IMR-90 (cell line): ENCODE measurements around the gene SUGP2. TPM values are rescaled to one million over a fixed set of nuclear protein-coding genes. Genes with fewer than 3 reads are reported as not detected.

Experiments
- ATAC-seq: fragments of 200-7000 bp; cut with Tn5 transposase; 2 replicates; pipeline ENCODE4 v1.9.1; 2020; ENCODE audit warnings: low read depth, mild to moderate bottlenecking, moderate library complexity
- BruUV-seq: library from RNA; stranded (reverse); fragments of 400-500 nt; replicated peaks from 2 replicates; lab custom pipeline; 2021; lab: Mats Ljungman, UMichigan
- CTCF ChIA-PET: fragments of 300-600 bp; formaldehyde crosslinking; extraction: SDS; loops from one replicate; lab custom pipeline; 2021; ENCODE audit warnings: antibody characterized with exemption; lab: Yijun Ruan, JAX
- POLR2A ChIA-PET: fragments of 300-600 bp; sonication (Branson Sonifier 250); formaldehyde crosslinking; loops from one replicate; lab custom pipeline; 2022; ENCODE audit warnings: antibody characterized with exemption; ENCODE audit not compliant: unreplicated experiment; lab: Charles Lee
- DNase-seq: peaks from one replicate; pipeline ENCODE4 v3.0.0; 2013
- H2AFZ ChIP-seq: replicated peaks from 2 replicates; pipeline ENCODE3; 2013; ENCODE audit warnings: low read length, mild to moderate bottlenecking; ENCODE audit not compliant: poor library complexity
- H2AK5ac ChIP-seq: 2 replicates; pipeline ENCODE4 v1.6.1; 2013; ENCODE audit warnings: low read depth, low read length, inconsistent platforms
- H2AK9ac ChIP-seq: replicated peaks from 2 replicates; pipeline ENCODE3; 2013; ENCODE audit warnings: mild to moderate bottlenecking, low read depth, low read length, moderate library complexity; ENCODE audit not compliant: poor library complexity
- H2BK120ac ChIP-seq: 2 replicates; pipeline ENCODE4 v1.6.1; 2013; ENCODE audit warnings: low read depth, low read length, inconsistent platforms
- H2BK15ac ChIP-seq: 3 replicates; pipeline ENCODE4 v1.6.1; 2013; ENCODE audit warnings: low read depth, low read length, inconsistent platforms
- H2BK20ac ChIP-seq: 2 replicates; pipeline ENCODE4 v1.6.1; 2013; ENCODE audit warnings: low read depth, mild to moderate bottlenecking, inconsistent platforms, low read length, moderate library complexity
- H2BK5ac ChIP-seq: 2 replicates; pipeline ENCODE4 v1.6.1; 2013; ENCODE audit warnings: mild to moderate bottlenecking, low read depth, low read length, inconsistent platforms; ENCODE audit not compliant: poor library complexity, severe bottlenecking
- H3K14ac ChIP-seq: replicated peaks from 2 replicates; pipeline ENCODE4 v1.6.1; 2013; ENCODE audit warnings: low read depth, low read length, inconsistent platforms
- H3K18ac ChIP-seq: 2 replicates; pipeline ENCODE4 v1.6.1; 2013; ENCODE audit warnings: low read depth, low read length, control low read depth
- H3K23ac ChIP-seq: 2 replicates; pipeline ENCODE4 v1.6.1; 2013; ENCODE audit warnings: low read depth, low read length, inconsistent platforms
- H3K27ac ChIP-seq: 2 replicates; pipeline ENCODE4 v1.5.1; 2013; ENCODE audit warnings: mild to moderate bottlenecking, control low read depth, low read length; ENCODE audit not compliant: insufficient read depth
- H3K27me3 ChIP-seq: 2 replicates; pipeline ENCODE4 v1.6.1; 2013; ENCODE audit warnings: low read length; ENCODE audit not compliant: control insufficient read depth, insufficient read depth
- H3K36me3 ChIP-seq: 2 replicates; pipeline ENCODE4 v1.6.1; 2013; ENCODE audit warnings: low read length, mixed read lengths; ENCODE audit not compliant: control insufficient read depth, insufficient read depth
- H3K4ac ChIP-seq: 2 replicates; pipeline ENCODE4 v1.6.1; 2013; ENCODE audit warnings: low read depth, low read length, inconsistent platforms
- H3K4me1 ChIP-seq: 2 replicates; pipeline ENCODE4 v1.6.1; 2013; ENCODE audit warnings: low read length, mixed read lengths; ENCODE audit not compliant: control insufficient read depth, insufficient read depth
- H3K4me2 ChIP-seq: 2 replicates; pipeline ENCODE4 v1.6.1; 2013; ENCODE audit warnings: low read depth, mild to moderate bottlenecking, control low read depth, low read length, moderate library complexity
- H3K4me3 ChIP-seq: 2 replicates; pipeline ENCODE4 v1.5.1; 2013; ENCODE audit warnings: low read depth, mild to moderate bottlenecking, control low read depth, low read length, moderate library complexity; ENCODE audit not compliant: insufficient read depth
- H3K56ac ChIP-seq: 2 replicates; pipeline ENCODE4 v1.6.1; 2013; ENCODE audit warnings: low read length, inconsistent platforms; ENCODE audit not compliant: insufficient read depth; ENCODE audit errors: extremely low read depth
- H3K79me1 ChIP-seq, 2 experiments: 2 replicates each; pipeline ENCODE4 v1.6.1; 2013; ENCODE audit warnings: low read length in 2 of 2, inconsistent platforms in 1 of 2, low read depth in 1 of 2
- H3K9ac ChIP-seq: 2 replicates; pipeline ENCODE4 v1.6.1; 2013; ENCODE audit warnings: low read depth, low read length, control low read depth
- H3K9me1 ChIP-seq: 2 replicates; pipeline ENCODE4 v1.6.1; 2013; ENCODE audit warnings: low read length, inconsistent platforms; ENCODE audit not compliant: insufficient read depth
- H3K9me3 ChIP-seq: 2 replicates; pipeline ENCODE4 v1.6.1; 2013; ENCODE audit warnings: low read length; ENCODE audit not compliant: control insufficient read depth, insufficient read depth
- H4K20me1 ChIP-seq: 2 replicates; pipeline ENCODE4 v1.6.1; 2013; ENCODE audit warnings: low read length, inconsistent platforms; ENCODE audit not compliant: insufficient read depth
- H4K5ac ChIP-seq: 2 replicates; pipeline ENCODE4 v1.6.1; 2013; ENCODE audit warnings: mild to moderate bottlenecking, low read depth, low read length, control low read depth
- H4K8ac ChIP-seq, 2 experiments: 2 replicates each; pipeline ENCODE4 v1.6.1; 2013; ENCODE audit warnings: low read depth in 2 of 2, low read length in 2 of 2, control low read depth in 1 of 2, inconsistent platforms in 1 of 2
- H4K91ac ChIP-seq: 2 replicates; pipeline ENCODE4 v1.6.1; 2013; ENCODE audit warnings: low read depth, low read length, inconsistent platforms; ENCODE audit not compliant: insufficient read depth
- CEBPB ChIP-seq: IDR thresholded peaks from 2 replicates; pipeline ENCODE4 v1.6.1; 2012; ENCODE audit warnings: low read depth, low read length, improper control_type of control experiment
- FOS ChIP-seq: fragments of 150-350 bp; IDR thresholded peaks from 2 replicates; pipeline ENCODE4 v1.6.1; 2016; ENCODE audit warnings: low read depth, low read length
- MAFK ChIP-seq: IDR thresholded peaks from 2 replicates; pipeline ENCODE4 v1.6.1; 2012; ENCODE audit warnings: low read depth, low read length, improper control_type of control experiment
- MAZ ChIP-seq: IDR thresholded peaks from 2 replicates; pipeline ENCODE4 v1.6.1; 2012; ENCODE audit warnings: low read depth, mild to moderate bottlenecking, low read length, improper control_type of control experiment, moderate library complexity, borderline replicate concordance
- MXI1 ChIP-seq: IDR thresholded peaks from 2 replicates; pipeline ENCODE4 v1.6.1; 2012; ENCODE audit warnings: low read depth, mild to moderate bottlenecking, low read length, moderate library complexity, borderline replicate concordance
- NFE2L2 ChIP-seq: fragments of 150-350 bp; IDR thresholded peaks from 2 replicates; pipeline ENCODE4 v1.6.1; 2016; ENCODE audit warnings: low read depth, mild to moderate bottlenecking, low read length
- RCOR1 ChIP-seq: IDR thresholded peaks from 2 replicates; pipeline ENCODE4 v1.6.1; 2012; ENCODE audit warnings: mild to moderate bottlenecking, low read length, improper control_type of control experiment; ENCODE audit not compliant: insufficient replicate concordance
- WGBS, 2 experiments: methylation state at CpG; one replicate each; pipeline versions ENCODE4 v1.1.5 to v1.1.7; 2013; ENCODE audit warnings: missing lambda C conversion rate in 2 of 2; ENCODE audit not compliant: insufficient read length in 1 of 2; ENCODE audit errors: extremely low coverage in 2 of 2; 5-methylcytosine and 5-hydroxymethylcytosine counted together
- dilution Hi-C: fragments of 300-500 bp; cut with HindIII; formaldehyde crosslinking; loops from one replicate; pipeline ENCODE4 v1.14.3; 2018; ENCODE audit warnings: low sequenced_read_pairs; ENCODE audit not compliant: unreplicated experiment
- in situ Hi-C: fragments of 300-500 bp; cut with MboI; formaldehyde crosslinking; loops from 3 replicates; pipeline ENCODE4 v1.14.3; 2019; ENCODE audit warnings: low sequenced_read_pairs, inconsistent platforms, mixed read lengths
- intact Hi-C: fragments of 100-400 bp; cut with micrococcal nuclease; formaldehyde crosslinking; loops from 2 replicates; pipeline ENCODE4 v1.10.0; 2022
- polyA plus RNA-seq, 3 experiments: library from polyadenylated mRNA; depleted of rRNA; stranded (reverse); fragments of >200 nt; gene quantifications; 2 replicates each; pipeline ENCODE4 v1.2.3, GENCODE V29; 2012; ENCODE audit warnings: low replicate concordance in 1 of 3
- total RNA-seq: library from RNA; depleted of rRNA; stranded (reverse); fragments of >200 nt; gene quantifications from 2 replicates; pipeline ENCODE4 v1.2.3, GENCODE V29; 2012

SUGP2 gene
- total and polyA plus RNA-seq, 2 of the 4 experiments (the other 2 are of a cell fraction), result 25.8 to 69.2 TPM

GRCh38 chr19:18954094-18954493, 79.2 kb downstream of the SUGP2 start:
- in situ Hi-C loops, result no loop called here
- H2AK9ac ChIP-seq, result no peak overlapping the region
- no peaks in the 10 kb centered on the region for H3K9me3 ChIP-seq
- H2AFZ ChIP-seq, result no peak overlapping the region
- H4K8ac ChIP-seq, result no peak overlapping the region
- H4K91ac ChIP-seq, result no peak overlapping the region
- no peaks in the 10 kb centered on the region for H3K36me3 ChIP-seq
- H2AK5ac ChIP-seq, result no peak overlapping the region
- no peak for TF ChIP-seq RCOR1
- no peak for TF ChIP-seq MXI1
- no peak for TF ChIP-seq NFE2L2
- TF ChIP-seq CEBPB, result no peak
- no peak for TF ChIP-seq FOS
- TF ChIP-seq MAFK, result no peak
- no peak for TF ChIP-seq MAZ
- no TSS peak for BruUV-seq
- no peak overlapping the region for H4K5ac ChIP-seq
- ChIA-PET POLR2A (interaction anchor here (0.5 kb wide), 1 partner anchor 12 kb away, joined by 7 read pairs; no protein-coding TSS in a partner anchor), CTCF (no interaction called here)
- no peak overlapping the region for H3K9ac ChIP-seq
- H2BK120ac ChIP-seq, result no peak overlapping the region
- no peaks in the 10 kb centered on the region; the same call in 1 of the 2 replicates for H4K20me1 ChIP-seq
- H2BK20ac ChIP-seq, result no peak overlapping the region
- DNase-seq (no peak), ATAC-seq (no peak)
- H3K27ac ChIP-seq, result no peak overlapping the region
- H3K4me2 ChIP-seq, result no peak overlapping the region
- dilution Hi-C loops, result no loop called here
- H3K18ac ChIP-seq, result no peak overlapping the region
- peaks cover 3% of the 10 kb centered on the region; the same call in 1 of the 2 replicates for H3K9me1 ChIP-seq
- no peak overlapping the region for H2BK15ac ChIP-seq
- H2BK5ac ChIP-seq, result peak overlapping the region; percentile 50
- intact Hi-C loops, result no loop called here
- H3K4me3 ChIP-seq, result no peak overlapping the region
- H3K14ac ChIP-seq, result no peak overlapping the region
- no peak overlapping the region for H3K4ac ChIP-seq
- H3K79me1 ChIP-seq, result no peaks in the 10 kb centered on the region
- H3K4me1 ChIP-seq, result no peaks in the 10 kb centered on the region
- 85 to 100% methylated on average over 1 to 3 of the region's 3 CpGs for WGBS, 2 experiments
- H3K23ac ChIP-seq, result no peak overlapping the region
- H3K56ac ChIP-seq, result no peak overlapping the region
- 0 out of 2 replicates have a peak, but pooled peaks cover 2% of the 10 kb centered on the region for H3K27me3 ChIP-seq
